Endothelial cell of umbilical vein (primary cell): ENCODE measurements around the gene PRUNE2. TPM values are rescaled to one million over a fixed set of nuclear protein-coding genes. Genes with fewer than 3 reads are reported as not detected.

ENCODE experiments used
- BruUV-seq: library from RNA; stranded (reverse); fragments of 400-500 nt; replicated peaks from 2 replicates; lab custom pipeline; 2021; lab: Mats Ljungman, UMichigan
- CTCF ChIA-PET: fragments of 300-600, 350-600 bp; sonication (Branson Sonifier 250); formaldehyde crosslinking; loops from one replicate; lab custom pipeline; 2021; ENCODE audit warnings: antibody characterized with exemption, inconsistent platforms; lab: Charles Lee
- POLR2A ChIA-PET: fragments of 300-600, 350-600 bp; sonication (Branson Sonifier 250); formaldehyde crosslinking; loops from one replicate; lab custom pipeline; 2021; ENCODE audit warnings: antibody characterized with exemption, inconsistent platforms; lab: Charles Lee
- DNase-seq: peaks from one replicate; pipeline ENCODE4 v3.0.0-alpha.2; 2011; ENCODE audit warnings: low read depth, low spot score
- FAIRE-seq: peaks from 2 replicates; lab custom pipeline; 2011; peaks lifted over from hg19 to GRCh38; lab: Jason Lieb, UNC
- H2AFZ ChIP-seq: 2 replicates; pipeline ENCODE4 v1.6.0; 2012; ENCODE audit warnings: low read depth, low read length, control low read depth, inconsistent platforms
- H3K27ac ChIP-seq: 2 replicates; pipeline ENCODE4 v1.5.1; 2011; ENCODE audit warnings: low read depth, mild to moderate bottlenecking, control low read depth, low read length, moderate library complexity; ENCODE audit not compliant: insufficient read depth
- H3K27me3 ChIP-seq, 2 experiments: 2 replicates each; pipeline versions ENCODE4 v1.6.0 to v1.6.1; 2011; ENCODE audit warnings: low read length in 2 of 2, mixed read lengths in 1 of 2; ENCODE audit not compliant: control insufficient read depth in 2 of 2, insufficient read depth in 2 of 2
- H3K36me3 ChIP-seq, 2 experiments: 2 replicates in 1 of 2; 3 replicates in 1 of 2; pipeline ENCODE4 v1.5.1; 2011; ENCODE audit warnings: low read length in 2 of 2, mild to moderate bottlenecking in 1 of 2, moderate library complexity in 1 of 2; ENCODE audit not compliant: control insufficient read depth in 2 of 2, insufficient read depth in 2 of 2; ENCODE audit errors: extremely low read depth in 1 of 2
- H3K4me1 ChIP-seq: 3 replicates; pipeline ENCODE4 v1.5.1; 2011; ENCODE audit warnings: mild to moderate bottlenecking, low read length; ENCODE audit not compliant: control insufficient read depth, insufficient read depth; ENCODE audit errors: extremely low read depth
- H3K4me2 ChIP-seq: 2 replicates; pipeline ENCODE4 v1.6.1; 2011; ENCODE audit warnings: low read length, control low read depth, mixed read lengths; ENCODE audit not compliant: insufficient read depth
- H3K4me3 ChIP-seq, 3 experiments: fragments of 200-600 bp in 1 of 3; sonication (generic), shearing (Covaris generic) in 1 of 3; replicated peaks in 1 of 3; 2 replicates each; pipeline ENCODE4 v1.5.1; 2011 to 2016; ENCODE audit warnings: control low read depth in 3 of 3, low read length in 3 of 3, mild to moderate bottlenecking in 2 of 3, inconsistent platforms in 1 of 3, low read depth in 1 of 3, moderate library complexity in 1 of 3; ENCODE audit not compliant: insufficient read depth in 1 of 3
- H3K79me2 ChIP-seq: 2 replicates; pipeline ENCODE4 v1.6.0; 2012; ENCODE audit warnings: low read length, inconsistent platforms; ENCODE audit not compliant: control insufficient read depth, insufficient read depth
- H3K9ac ChIP-seq: replicated peaks from 2 replicates; pipeline ENCODE3; 2011; ENCODE audit warnings: low read length, control low read depth; ENCODE audit not compliant: insufficient read depth; ENCODE audit errors: extremely low read depth
- H3K9me1 ChIP-seq: replicated peaks from 3 replicates; pipeline ENCODE4 v1.6.0; 2011; ENCODE audit warnings: mild to moderate bottlenecking, low read length; ENCODE audit not compliant: control insufficient read depth, insufficient read depth; ENCODE audit errors: extremely low read depth
- H3K9me3 ChIP-seq: replicated peaks from 2 replicates; pipeline ENCODE4 v1.5.1; 2012; ENCODE audit warnings: low read length, inconsistent platforms; ENCODE audit not compliant: control insufficient read depth, insufficient read depth
- H4K20me1 ChIP-seq: replicated peaks from 2 replicates; pipeline ENCODE3; 2011; ENCODE audit warnings: mild to moderate bottlenecking, low read length; ENCODE audit not compliant: control insufficient read depth, insufficient read depth; ENCODE audit errors: extremely low read depth
- EZH2 ChIP-seq: IDR thresholded peaks from 2 replicates; pipeline ENCODE4 v1.6.1; 2012; ENCODE audit warnings: borderline replicate concordance, low read depth, mild to moderate bottlenecking, moderate library complexity, low read length, inconsistent platforms; ENCODE audit not compliant: severe bottlenecking
- FOS ChIP-seq: IDR thresholded peaks from 2 replicates; pipeline ENCODE4 v1.6.1; 2011; ENCODE audit warnings: mild to moderate bottlenecking, low read length, moderate library complexity, borderline replicate concordance; ENCODE audit not compliant: insufficient read depth
- GATA2 ChIP-seq: IDR thresholded peaks from 2 replicates; pipeline ENCODE4 v1.7.0; 2011; ENCODE audit warnings: low read depth, mild to moderate bottlenecking, moderate library complexity, mixed read lengths, low read length; ENCODE audit not compliant: insufficient read length, insufficient read depth
- JUN ChIP-seq: IDR thresholded peaks from 2 replicates; pipeline ENCODE4 v1.6.1; 2011; ENCODE audit warnings: borderline replicate concordance, low read depth; ENCODE audit not compliant: insufficient read length, insufficient read depth
- MAX ChIP-seq: IDR thresholded peaks from 2 replicates; pipeline ENCODE4 v1.6.1; 2011; ENCODE audit not compliant: insufficient read depth, insufficient read length
- MYC ChIP-seq: IDR thresholded peaks from one replicate; pipeline ENCODE4 v1.6.1; 2011; ENCODE audit warnings: mild to moderate bottlenecking, low read depth, low read length
- POLR2A ChIP-seq: IDR thresholded peaks from 2 replicates; pipeline ENCODE4 v1.6.1; 2012; ENCODE audit warnings: low read depth, mild to moderate bottlenecking, control low read depth, low read length
- POLR2AphosphoS5 ChIP-seq: IDR thresholded peaks from 2 replicates; pipeline ENCODE4 v1.6.1; 2012; ENCODE audit warnings: low read depth, mild to moderate bottlenecking, control low read depth, low read length, moderate library complexity; ENCODE audit not compliant: insufficient read depth
- dilution Hi-C: fragments of 300-500 bp; cut with MboI; formaldehyde crosslinking; loops from one replicate; pipeline ENCODE4 v1.15.0; 2019; ENCODE audit warnings: low sequenced_read_pairs; ENCODE audit not compliant: extremely low pct_ligation_motif_present
- intact Hi-C: fragments of 100-400 bp; cut with micrococcal nuclease; formaldehyde crosslinking; loops from one replicate; pipeline ENCODE4 v1.10.0; 2022
- polyA plus RNA-seq, 4 experiments: library from polyadenylated mRNA; depleted of rRNA in 3 of 4; stranded (reverse) in 3 of 4; unstranded in 1 of 4; fragments of >200 nt; gene quantifications; 2 replicates each; pipeline versions ENCODE4 v1.2.1 to v1.2.3, GENCODE V29; 2011 to 2012; ENCODE audit warnings: missing spikeins in 1 of 4
- total RNA-seq: library from RNA; stranded (reverse); gene quantifications from 2 replicates; pipeline ENCODE4 v1.2.3, GENCODE V29; 2021
- TF ChIP-seq, protein P1 (sequence below), 2 donors: IDR thresholded peaks; 1 replicate in 1 of 2; 2 replicates in 1 of 2; pipeline ENCODE4 v1.5.1; 2011; ENCODE audit warnings: low read length in 2 of 2, mild to moderate bottlenecking in 2 of 2, moderate library complexity in 2 of 2, control low read depth in 1 of 2, inconsistent platforms in 1 of 2, low read depth in 1 of 2; ENCODE audit not compliant: insufficient read depth in 1 of 2; ENCODE audit errors: extremely low read depth in 1 of 2

PRUNE2 gene
- total and polyA plus RNA-seq, 2 donors (not counting 3 experiments of a cell fraction or from before 2014, with no cell fraction given): 15.8 to 21.7 TPM

DNA sequence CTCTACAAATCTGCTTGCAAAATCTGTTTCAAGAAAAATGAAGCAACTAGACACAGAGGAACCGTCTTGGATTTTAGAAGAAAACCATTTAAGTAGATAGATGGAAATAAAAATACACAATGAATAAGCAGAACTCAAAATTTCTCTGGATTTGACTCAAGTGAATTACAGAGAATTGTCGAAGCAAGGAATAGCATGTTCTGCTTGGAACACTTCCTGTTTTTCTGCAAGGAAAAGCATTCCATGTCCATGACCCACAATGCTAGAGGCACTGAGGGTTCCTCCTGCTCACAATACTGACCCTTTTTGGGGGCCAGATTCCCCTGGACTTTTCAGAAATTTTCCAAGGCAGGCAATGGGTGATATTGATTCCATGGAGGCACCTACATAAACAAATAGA, 29.8 kb downstream of the PRUNE2 start:
- no peak overlapping the region for H3K9ac ChIP-seq
- no TSS peak for BruUV-seq
- POLR2A ChIA-PET: no interaction called here
- no peak for DNase-seq
- H3K79me2 ChIP-seq: no peaks in the 10 kb centered on the region
- no peaks in the 10 kb centered on the region for H4K20me1 ChIP-seq
- H3K4me3 ChIP-seq: no peak overlapping the region
- no peak overlapping the region for H3K27ac ChIP-seq
- no peak for FAIRE-seq
- H2AFZ ChIP-seq: no peak overlapping the region
- H3K4me2 ChIP-seq: no peak overlapping the region
- H3K27me3 ChIP-seq: no peaks in the 10 kb centered on the region
- H3K4me1 ChIP-seq: no peaks in the 10 kb centered on the region
- CTCF ChIA-PET: no interaction called here
- intact Hi-C loops: no loop called here
- TF ChIP-seq EZH2: no peak
- no peak for TF ChIP-seq POLR2AphosphoS5
- TF ChIP-seq MYC: no peak
- TF ChIP-seq, protein P1, sequence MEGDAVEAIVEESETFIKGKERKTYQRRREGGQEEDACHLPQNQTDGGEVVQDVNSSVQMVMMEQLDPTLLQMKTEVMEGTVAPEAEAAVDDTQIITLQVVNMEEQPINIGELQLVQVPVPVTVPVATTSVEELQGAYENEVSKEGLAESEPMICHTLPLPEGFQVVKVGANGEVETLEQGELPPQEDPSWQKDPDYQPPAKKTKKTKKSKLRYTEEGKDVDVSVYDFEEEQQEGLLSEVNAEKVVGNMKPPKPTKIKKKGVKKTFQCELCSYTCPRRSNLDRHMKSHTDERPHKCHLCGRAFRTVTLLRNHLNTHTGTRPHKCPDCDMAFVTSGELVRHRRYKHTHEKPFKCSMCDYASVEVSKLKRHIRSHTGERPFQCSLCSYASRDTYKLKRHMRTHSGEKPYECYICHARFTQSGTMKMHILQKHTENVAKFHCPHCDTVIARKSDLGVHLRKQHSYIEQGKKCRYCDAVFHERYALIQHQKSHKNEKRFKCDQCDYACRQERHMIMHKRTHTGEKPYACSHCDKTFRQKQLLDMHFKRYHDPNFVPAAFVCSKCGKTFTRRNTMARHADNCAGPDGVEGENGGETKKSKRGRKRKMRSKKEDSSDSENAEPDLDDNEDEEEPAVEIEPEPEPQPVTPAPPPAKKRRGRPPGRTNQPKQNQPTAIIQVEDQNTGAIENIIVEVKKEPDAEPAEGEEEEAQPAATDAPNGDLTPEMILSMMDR (IDR thresholded peaks at IDR 0.05; ENCODE audit: extremely low read depth in 1 of 2, insufficient read depth in 1 of 2, low read depth in 1 of 2, low read length in 2 of 2): no peak
- no peak for TF ChIP-seq MAX
- TF ChIP-seq FOS: no peak
- TF ChIP-seq GATA2: no peak
- TF ChIP-seq JUN: no peak
- TF ChIP-seq POLR2A: no peak
- H3K36me3 ChIP-seq: no peaks in the 10 kb centered on the region
- no peaks in the 10 kb centered on the region for H3K9me3 ChIP-seq
- H3K9me1 ChIP-seq: no peaks in the 10 kb centered on the region
- dilution Hi-C loops: no loop called here
